NB4 (cell line): ENCODE measurements around the gene SYNE1.
A peak's percentile ranks its signal among the peaks of the same experiment; 100 is the strongest.
"Not testable (repeated sequence)": the region's sequence is repeated elsewhere in the genome, so short reads cannot be mapped to it uniquely, and the experiment has no call there.

ENCODE experiments used
- DNase-seq: peaks from one replicate; pipeline ENCODE4 v3.0.0; 2010; ENCODE audit warnings: low read depth
- H3K4me3 ChIP-seq: one replicate; pipeline ENCODE4 v1.5.1; 2011; ENCODE audit warnings: mild to moderate bottlenecking, low read depth, low read length, moderate library complexity
- CTCF ChIP-seq: IDR thresholded peaks from one replicate; pipeline ENCODE4 v1.5.1; 2012; ENCODE audit warnings: low read depth, low read length
- MAX ChIP-seq: IDR thresholded peaks from 2 replicates; pipeline ENCODE4 v1.6.1; 2011; ENCODE audit warnings: low read depth, low read length
- MYC ChIP-seq: IDR thresholded peaks from 2 replicates; pipeline ENCODE4 v1.6.1; 2011; ENCODE audit warnings: low read depth, low read length
- POLR2A ChIP-seq: IDR thresholded peaks from 2 replicates; pipeline ENCODE4 v1.6.1; 2011; ENCODE audit warnings: mild to moderate bottlenecking; ENCODE audit not compliant: insufficient read length; ENCODE audit errors: extremely low read depth

SYNE1 gene

DNA sequence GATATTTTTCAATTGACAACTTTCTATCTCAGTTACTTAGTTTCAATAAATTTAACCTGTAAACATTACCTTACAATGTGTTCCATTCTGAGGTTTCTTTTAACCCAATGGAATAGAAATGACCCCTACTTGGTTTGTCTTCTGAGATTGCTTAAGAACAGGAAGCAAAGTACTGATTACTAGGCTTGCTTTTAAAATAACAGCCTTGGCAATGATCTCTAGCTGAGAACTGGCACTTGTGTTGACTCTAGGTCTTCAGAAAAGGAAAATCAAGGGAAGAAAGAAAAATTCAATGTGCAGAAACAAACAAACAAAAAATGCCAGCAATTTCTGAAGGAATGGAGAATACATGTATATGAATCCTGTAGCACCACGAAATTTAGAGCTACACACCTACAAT lies 66.1 kb downstream of the SYNE1 start:
- no peak for DNase-seq
- H3K4me3 ChIP-seq, result no peak overlapping the region
- TF ChIP-seq POLR2A (no peak), MAX (no peak), MYC (no peak), CTCF (no peak)

- no peak for DNase-seq
- H3K4me3 ChIP-seq, result no peak overlapping the region
- no peak for TF ChIP-seq MAX
Observed at GRCh38 chr6:152566103-152566875, 70.9 kb downstream of the SYNE1 start.

- H3K4me3 ChIP-seq, result no peak overlapping the region
- no peak for TF ChIP-seq POLR2A
- no peak for TF ChIP-seq MAX
- TF ChIP-seq MYC, result no peak
- no peak for DNase-seq
Observed at GRCh38 chr6:152563177-152563576, 74.0 kb downstream of the SYNE1 start.

- H3K4me3 ChIP-seq, DNase-seq: not testable (repeated sequence)
Observed at GRCh38 chr6:152558798-152559197, 78.4 kb downstream of the SYNE1 start.

- DNase-seq, result no peak
- H3K4me3 ChIP-seq, result no peak overlapping the region
- TF ChIP-seq CTCF, result no peak
- no peak for TF ChIP-seq MAX
- TF ChIP-seq MYC, result no peak
- TF ChIP-seq POLR2A, result no peak
Observed at GRCh38 chr6:152557502-152557901, 79.7 kb downstream of the SYNE1 start.

- DNase-seq, result no peak
- TF ChIP-seq MYC (no peak), POLR2A (no peak), MAX (no peak), CTCF (no peak)
- H3K4me3 ChIP-seq, result no peak overlapping the region
Observed at GRCh38 chr6:152554851-152555250, 82.3 kb downstream of the SYNE1 start.

- DNase-seq, result peak; percentile 70
- H3K4me3 ChIP-seq, result no peak overlapping the region
- TF ChIP-seq MAX (no peak), POLR2A (no peak), MYC (no peak), CTCF (peak; percentile 83)
Observed at GRCh38 chr6:152552616-152553209, 84.4 kb downstream of the SYNE1 start.
